GM12878 (cell line): ENCODE measurements around the gene TM4SF4. TPM values are rescaled to one million over a fixed set of nuclear protein-coding genes. Genes with fewer than 3 reads are reported as not detected.

Experiments
- ATAC-seq: fragments of 200-7000 bp; cut with Tn5 transposase; 3 replicates; pipeline ENCODE4 v1.9.1; 2020; ENCODE audit warnings: mild to moderate bottlenecking, moderate library complexity
- BruUV-seq: library from RNA; stranded (reverse); fragments of 400-500 nt; replicated peaks from 2 replicates; lab custom pipeline; 2021; lab: Mats Ljungman, UMichigan
- CTCF ChIA-PET: fragments of 300-600 bp; sonication (Branson Sonifier 250); formaldehyde crosslinking; extraction: SDS; loops from one replicate; lab custom pipeline; 2021; ENCODE audit warnings: inconsistent platforms; lab: Yijun Ruan, JAX
- POLR2A ChIA-PET: fragments of 350-600 bp; formaldehyde crosslinking; extraction: SDS; loops from one replicate; lab custom pipeline; 2021; ENCODE audit warnings: inconsistent platforms; lab: Charles Lee
- RAD21 ChIA-PET: fragments of 300-600 bp; sonication (Branson Sonifier 250); formaldehyde crosslinking; loops from one replicate; lab custom pipeline; 2023; ENCODE audit warnings: antibody characterized with exemption; ENCODE audit not compliant: unreplicated experiment; lab: Charles Lee
- SMC1A ChIA-PET: fragments of 300-600 bp; sonication (Branson Sonifier 250); formaldehyde crosslinking; loops from one replicate; lab custom pipeline; 2023; ENCODE audit not compliant: unreplicated experiment, uncharacterized antibody; lab: Charles Lee
- DNase-seq: peaks from one replicate; pipeline ENCODE4 v3.0.0-alpha.2; 2011; ENCODE audit warnings: low read depth, low spot score
- FAIRE-seq: peaks from 3 replicates; lab custom pipeline; 2011; peaks lifted over from hg19 to GRCh38; lab: Jason Lieb, UNC
- H2AFZ ChIP-seq: 2 replicates; pipeline ENCODE4 v1.6.0; 2011; ENCODE audit warnings: low read depth, low read length, control low read depth; ENCODE audit not compliant: control insufficient read depth
- H3K27ac ChIP-seq: 2 replicates; pipeline ENCODE4 v1.5.1; 2011; ENCODE audit warnings: control low read depth; ENCODE audit not compliant: control insufficient read depth, insufficient read depth
- H3K27me3 ChIP-seq, 2 experiments: replicated peaks in 1 of 2; 2 replicates each; pipeline versions ENCODE4 v1.6.0 to v1.6.1; 2011; ENCODE audit warnings: low read length in 1 of 2; ENCODE audit not compliant: control insufficient read depth in 2 of 2, insufficient read depth in 2 of 2
- H3K36me3 ChIP-seq, 2 experiments: 2 replicates each; pipeline ENCODE4 v1.5.1; 2011; ENCODE audit warnings: low read length in 1 of 2; ENCODE audit not compliant: control insufficient read depth in 2 of 2, insufficient read depth in 2 of 2
- H3K4me1 ChIP-seq: 2 replicates; pipeline ENCODE4 v1.6.1; 2011; ENCODE audit warnings: mild to moderate bottlenecking, low read length, moderate library complexity, mixed read lengths; ENCODE audit not compliant: control insufficient read depth, insufficient read depth
- H3K4me2 ChIP-seq: 2 replicates; pipeline ENCODE4 v1.6.0; 2011; ENCODE audit warnings: control low read depth; ENCODE audit not compliant: control insufficient read depth, insufficient read depth
- H3K4me3 ChIP-seq: fragments of 200-600 bp; sonication (generic); 2 replicates; pipeline ENCODE4 v1.5.1; 2016
- H3K79me2 ChIP-seq: 2 replicates; pipeline ENCODE4 v1.6.0; 2011; ENCODE audit warnings: low read length; ENCODE audit not compliant: control insufficient read depth, insufficient read depth
- H3K9ac ChIP-seq: 2 replicates; pipeline ENCODE4 v1.8.0; 2011; ENCODE audit warnings: low read length, control low read depth, mixed read lengths; ENCODE audit not compliant: control insufficient read depth, insufficient read depth
- H3K9me3 ChIP-seq: replicated peaks from 3 replicates; pipeline ENCODE4 v1.5.1; 2011; ENCODE audit warnings: mild to moderate bottlenecking, low read length; ENCODE audit not compliant: control insufficient read depth, insufficient read depth
- H4K20me1 ChIP-seq: 2 replicates; pipeline ENCODE4 v1.6.0; 2011; ENCODE audit not compliant: control insufficient read depth, insufficient read depth
- CBFB ChIP-seq: IDR thresholded peaks from 2 replicates; pipeline ENCODE4 v1.6.1; 2016; ENCODE audit warnings: antibody characterized with exemption, low read depth
- CEBPZ ChIP-seq: fragments of 150-350 bp; IDR thresholded peaks from 2 replicates; pipeline ENCODE4 v1.6.1; 2016; ENCODE audit warnings: low read depth, low read length
- E2F4 ChIP-seq: IDR thresholded peaks from 2 replicates; pipeline ENCODE4 v1.6.1; 2012; ENCODE audit warnings: low read depth, low read length, improper control_type of control experiment
- ETV6 ChIP-seq, 2 experiments: fragments of 450-650 bp in 1 of 2; IDR thresholded peaks in 1 of 2; conservative IDR thresholded peaks in 1 of 2; 2 replicates each; pipeline ENCODE4 v1.6.1; 2014; ENCODE audit warnings: antibody characterized with exemption in 1 of 2, borderline replicate concordance in 1 of 2, low read depth in 1 of 2, mild to moderate bottlenecking in 1 of 2, moderate library complexity in 1 of 2
- JUNB ChIP-seq: IDR thresholded peaks from 2 replicates; pipeline ENCODE4 v1.6.1; 2016; ENCODE audit warnings: antibody characterized with exemption, mild to moderate bottlenecking
- JUND ChIP-seq: IDR thresholded peaks from 2 replicates; pipeline ENCODE4 v1.6.1; 2012; ENCODE audit warnings: low read depth, mild to moderate bottlenecking, low read length, improper control_type of control experiment, moderate library complexity
- MTA3 ChIP-seq: IDR thresholded peaks from 2 replicates; pipeline ENCODE4 v1.6.1; 2012; ENCODE audit warnings: low read length, inconsistent platforms, borderline replicate concordance
- NR2C1 ChIP-seq: fragments of 450-650 bp; IDR thresholded peaks from 2 replicates; pipeline ENCODE4 v1.6.1; 2017; ENCODE audit warnings: antibody characterized with exemption, mild to moderate bottlenecking, moderate library complexity
- NRF1 ChIP-seq: conservative IDR thresholded peaks from 2 replicates; pipeline ENCODE4 v1.6.1; 2011; ENCODE audit warnings: mild to moderate bottlenecking, low read depth, low read length, improper control_type of control experiment
- PAX8 ChIP-seq: fragments of 450-650 bp; IDR thresholded peaks from 2 replicates; pipeline ENCODE4 v1.6.1; 2017; ENCODE audit warnings: mild to moderate bottlenecking, moderate library complexity
- SIN3A ChIP-seq: IDR thresholded peaks from 2 replicates; pipeline ENCODE4 v1.6.1; 2012; ENCODE audit warnings: low read depth, low read length, improper control_type of control experiment
- SMC3 ChIP-seq: IDR thresholded peaks from 2 replicates; pipeline ENCODE4 v1.6.1; 2011; ENCODE audit warnings: low read length, improper control_type of control experiment, borderline replicate concordance
- ZSCAN29 ChIP-seq: fragments of 450-650 bp; IDR thresholded peaks from 2 replicates; pipeline ENCODE4 v1.6.1; 2017; ENCODE audit warnings: mild to moderate bottlenecking, moderate library complexity
- WGBS: methylation state at CpG from one replicate; pipeline ENCODE4 v1.1.6; 2016; ENCODE audit warnings: low lambda C conversion rate; ENCODE audit not compliant: insufficient replicate concordance, insufficient coverage; ENCODE audit errors: missing lambda C conversion rate; 5-methylcytosine and 5-hydroxymethylcytosine counted together
- in situ Hi-C: fragments of 300-500 bp; cut with MboI; formaldehyde crosslinking; loops from 9 replicates; pipeline ENCODE4 v1.14.3; 2018; ENCODE audit warnings: mixed read lengths
- intact Hi-C: fragments of 100-400 bp; cut with micrococcal nuclease; formaldehyde crosslinking; loops from one replicate; pipeline ENCODE4 v1.14.2; 2022; ENCODE audit not compliant: unreplicated experiment
- polyA plus RNA-seq, 11 experiments: library from polyadenylated mRNA; depleted of rRNA in 4 of 11; unstranded in 6 of 11; stranded (reverse) in 5 of 11; fragments of >200 nt; fragmentation: Nextera tagmentation in 4 of 11; fragmentation: Illumina TruSeq in 1 of 11; extraction: Ambion mirVana in 4 of 11; extraction: Trizol in 1 of 11; gene quantifications; 1 replicate in 1 of 11; 2 replicates in 10 of 11; pipeline versions ENCODE4 v1.2.1 to v1.2.3, GENCODE V29; 2011 to 2016; ENCODE audit warnings: inconsistent platforms in 2 of 11, missing spikeins in 2 of 11, low read depth in 1 of 11
- total RNA-seq, 4 experiments: library from RNA; depleted of rRNA in 3 of 4; stranded (reverse); fragments of >200 nt in 3 of 4; fragmentation: Illumina TruSeq in 1 of 4; extraction: Trizol in 1 of 4; gene quantifications; 2 replicates each; pipeline versions ENCODE4 v1.2.1 to v1.2.3, GENCODE V29; 2013 to 2021
- TF ChIP-seq, protein P1 (sequence below): fragments of 450-650 bp; IDR thresholded peaks from 2 replicates; pipeline ENCODE4 v1.6.1; 2017; ENCODE audit warnings: low read depth, mild to moderate bottlenecking, moderate library complexity

TM4SF4 gene
- total and polyA plus RNA-seq, 10 of the 15 experiments (the other 5 are each of a cell fraction or from before 2014, with no cell fraction given), result 0.06 to 1.3 TPM; not detected in 8

GRCh38 chr3:149462051-149462450 is 12.4 kb upstream of the TM4SF4 start:
- BruUV-seq, result no TSS peak
- ATAC-seq, result no peak

GRCh38 chr3:149462581-149463011 is 11.9 kb upstream of the TM4SF4 start:
- intact Hi-C loops (no loop called here), in situ Hi-C loops (no loop called here)
- Histone ChIP-seq H3K9ac (no peak overlapping the region), H3K79me2 (no peaks in the 10 kb centered on the region), H3K27ac (no peak overlapping the region), H3K4me2 (no peak overlapping the region), H3K36me3 (no peaks in the 10 kb centered on the region), H2AFZ (no peak overlapping the region), H3K27me3 (no peaks in the 10 kb centered on the region), H3K9me3 (no peaks in the 10 kb centered on the region), H3K4me1 (no peaks in the 10 kb centered on the region), H3K4me3 (no peak overlapping the region), H4K20me1 (no peaks in the 10 kb centered on the region)
- DNase-seq (no peak), FAIRE-seq (no peak), ATAC-seq (no peak)
- POLR2A ChIA-PET, result no interaction called here
- SMC1A ChIA-PET, result interaction anchor here (1.3 kb wide), 1 partner anchor 68 kb away, joined by 3 read pairs; no protein-coding TSS in a partner anchor
- CTCF ChIA-PET, result interaction anchor here (0.6 kb wide), 1 partner anchor 34 kb away, joined by 3 read pairs; no protein-coding TSS in a partner anchor
- RAD21 ChIA-PET, result no interaction called here
- WGBS, result 76% methylated on average over 2 of the region's 2 CpGs
- no TSS peak for BruUV-seq
- TF ChIP-seq MTA3, result no peak
- no peak for TF ChIP-seq E2F4
- TF ChIP-seq NRF1, result no peak
- TF ChIP-seq CEBPZ, result no peak
- TF ChIP-seq JUNB, result no peak
- no peak for TF ChIP-seq NR2C1
- no peak for TF ChIP-seq SMC3

More at GRCh38 chr3:149462051-149462450, 12.4 kb upstream of the TM4SF4 start:
- CTCF ChIA-PET, result interaction anchor here (0.6 to 1.0 kb wide), 2 partner anchors 18 to 33 kb away, joined by 3 read pairs; no protein-coding TSS in a partner anchor
- Histone ChIP-seq H3K4me3 (no peak overlapping the region), H3K4me1 (no peaks in the 10 kb centered on the region), H3K27ac (no peak overlapping the region), H3K27me3 (no peaks in the 10 kb centered on the region), H3K36me3 (no peaks in the 10 kb centered on the region), H2AFZ (no peak overlapping the region), H3K9ac (no peak overlapping the region), H3K9me3 (no peaks in the 10 kb centered on the region), H3K4me2 (no peak overlapping the region), H4K20me1 (no peaks in the 10 kb centered on the region), H3K79me2 (no peaks in the 10 kb centered on the region)
- WGBS, result 54% methylated on average over 3 of the region's 3 CpGs
- DNase-seq, result no peak
- in situ Hi-C loops (no loop called here), intact Hi-C loops (no loop called here)
- SMC1A ChIA-PET, result interaction anchor here (1.3 kb wide), 1 partner anchor 68 kb away, joined by 3 read pairs; no protein-coding TSS in a partner anchor
- RAD21 ChIA-PET, result no interaction called here
- FAIRE-seq, result no peak
- TF ChIP-seq PAX8, result no peak
- TF ChIP-seq, protein P1, sequence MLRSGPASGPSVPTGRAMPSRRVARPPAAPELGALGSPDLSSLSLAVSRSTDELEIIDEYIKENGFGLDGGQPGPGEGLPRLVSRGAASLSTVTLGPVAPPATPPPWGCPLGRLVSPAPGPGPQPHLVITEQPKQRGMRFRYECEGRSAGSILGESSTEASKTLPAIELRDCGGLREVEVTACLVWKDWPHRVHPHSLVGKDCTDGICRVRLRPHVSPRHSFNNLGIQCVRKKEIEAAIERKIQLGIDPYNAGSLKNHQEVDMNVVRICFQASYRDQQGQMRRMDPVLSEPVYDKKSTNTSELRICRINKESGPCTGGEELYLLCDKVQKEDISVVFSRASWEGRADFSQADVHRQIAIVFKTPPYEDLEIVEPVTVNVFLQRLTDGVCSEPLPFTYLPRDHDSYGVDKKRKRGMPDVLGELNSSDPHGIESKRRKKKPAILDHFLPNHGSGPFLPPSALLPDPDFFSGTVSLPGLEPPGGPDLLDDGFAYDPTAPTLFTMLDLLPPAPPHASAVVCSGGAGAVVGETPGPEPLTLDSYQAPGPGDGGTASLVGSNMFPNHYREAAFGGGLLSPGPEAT, result no peak
- TF ChIP-seq CBFB, result no peak
- TF ChIP-seq ETV6 (conservative IDR thresholded peaks at IDR 0.05 in 1 of 2, IDR thresholded peaks at IDR 0.05 in 1 of 2; ENCODE audit: borderline replicate concordance in 1 of 2, low read depth in 1 of 2), result no peak
- TF ChIP-seq SIN3A, result no peak
- TF ChIP-seq ZSCAN29, result no peak
- TF ChIP-seq JUND, result no peak
- POLR2A ChIA-PET, result no interaction called here
